RWPE2 (cell line): ENCODE measurements around the gene HSD17B1.

ENCODE experiments used
- ATAC-seq: fragments of 200-7000 bp; cut with Tn5 transposase; 3 replicates; pipeline ENCODE4 v1.9.1; 2021; ENCODE audit warnings: low read depth
- DNase-seq: peaks from one replicate; pipeline ENCODE4 v3.0.0-alpha.2; 2020; ENCODE audit warnings: low spot score
- H3K27ac ChIP-seq: fragments of 450-650 bp; 2 replicates; pipeline ENCODE4 v1.5.1; 2017; ENCODE audit warnings: mild to moderate bottlenecking; ENCODE audit not compliant: poor library complexity, severe bottlenecking
- H3K27me3 ChIP-seq: fragments of 250-450 bp; sonication (Bioruptor Pico); 2 replicates; pipeline ENCODE4 v1.5.1; 2021; ENCODE audit warnings: mild to moderate bottlenecking, moderate library complexity; ENCODE audit not compliant: insufficient read depth, poor library complexity, severe bottlenecking
- H3K36me3 ChIP-seq: fragments of 250-450 bp; sonication (Bioruptor Pico); 2 replicates; pipeline ENCODE4 v1.5.1; 2020; ENCODE audit warnings: low read depth, mild to moderate bottlenecking, moderate library complexity
- H3K4me1 ChIP-seq: fragments of 250-450 bp; sonication (Bioruptor Pico); 2 replicates; pipeline ENCODE4 v1.5.1; 2021; ENCODE audit warnings: mild to moderate bottlenecking, moderate library complexity; ENCODE audit not compliant: insufficient read depth, poor library complexity, severe bottlenecking
- H3K4me3 ChIP-seq: fragments of 250-450 bp; sonication (Bioruptor Pico); 2 replicates; pipeline ENCODE4 v1.5.1; 2021; ENCODE audit warnings: mild to moderate bottlenecking, moderate library complexity; ENCODE audit not compliant: severe bottlenecking
- H3K9me3 ChIP-seq: fragments of 250-450 bp; sonication (Bioruptor Pico); 2 replicates; pipeline ENCODE4 v1.5.1; 2021; ENCODE audit warnings: mild to moderate bottlenecking, moderate library complexity; ENCODE audit not compliant: severe bottlenecking
- TF ChIP-seq, protein P1 (sequence below): fragments of 450-650 bp; IDR thresholded peaks from one replicate; pipeline ENCODE4 v1.5.1; 2017; ENCODE audit warnings: mild to moderate bottlenecking, moderate library complexity; ENCODE audit not compliant: poor library complexity, severe bottlenecking

The HSD17B1 gene

DNA sequence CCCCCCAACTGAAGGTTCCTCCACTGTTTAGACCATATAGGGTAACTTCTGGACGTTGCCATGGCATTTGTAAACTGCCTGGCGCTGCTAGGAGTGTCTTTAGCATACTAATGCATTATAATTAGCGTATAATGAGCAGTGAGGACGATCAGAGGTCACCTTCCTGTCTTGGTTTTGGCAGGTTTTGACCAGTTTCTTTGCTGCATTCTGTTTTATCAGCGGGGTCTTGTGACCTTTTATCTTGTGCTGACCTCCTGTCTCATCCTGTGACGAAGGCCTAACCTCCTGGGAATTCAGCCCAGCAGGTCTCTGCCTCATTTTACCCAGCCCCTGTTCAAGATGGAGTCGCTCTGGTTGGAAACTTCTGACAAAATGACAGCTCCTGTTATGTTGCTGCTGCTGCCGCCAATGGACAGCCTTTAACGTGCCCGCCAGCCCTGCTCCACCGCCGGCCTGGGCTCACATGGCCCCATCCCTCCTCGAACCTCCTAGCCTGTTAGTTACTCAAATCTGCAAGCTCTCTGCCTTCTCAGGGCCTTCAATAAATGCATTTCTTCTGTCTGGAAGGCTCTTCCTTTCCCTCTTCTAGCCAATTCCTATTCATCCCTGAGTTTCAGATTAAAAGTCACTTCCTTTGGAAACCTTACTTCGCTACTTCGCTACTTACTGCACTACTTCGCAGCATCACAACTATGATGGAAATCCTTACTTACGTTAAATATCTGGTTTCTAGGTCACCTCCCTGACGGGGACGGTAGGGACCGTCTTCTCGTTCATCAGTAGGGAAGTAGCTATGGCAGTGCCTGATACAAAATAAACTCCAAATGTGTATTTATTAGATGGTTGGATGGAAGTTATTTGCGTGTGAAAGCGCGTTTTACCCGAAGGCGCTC, 17.3 kb upstream of the HSD17B1 start:
- ATAC-seq: no peak
- H3K4me3 ChIP-seq: peak overlapping the region; percentile 85
- peak overlapping the region; percentile 78 for H3K27ac ChIP-seq
- no peaks in the 10 kb centered on the region for H3K9me3 ChIP-seq
- DNase-seq: no peak
- H3K27me3 ChIP-seq: no peaks in the 10 kb centered on the region
- H3K36me3 ChIP-seq: peaks cover 5% of the 10 kb centered on the region; the same call in 1 of the 2 replicates
- H3K4me1 ChIP-seq: peaks cover 17% of the 10 kb centered on the region
- TF ChIP-seq, protein P1, sequence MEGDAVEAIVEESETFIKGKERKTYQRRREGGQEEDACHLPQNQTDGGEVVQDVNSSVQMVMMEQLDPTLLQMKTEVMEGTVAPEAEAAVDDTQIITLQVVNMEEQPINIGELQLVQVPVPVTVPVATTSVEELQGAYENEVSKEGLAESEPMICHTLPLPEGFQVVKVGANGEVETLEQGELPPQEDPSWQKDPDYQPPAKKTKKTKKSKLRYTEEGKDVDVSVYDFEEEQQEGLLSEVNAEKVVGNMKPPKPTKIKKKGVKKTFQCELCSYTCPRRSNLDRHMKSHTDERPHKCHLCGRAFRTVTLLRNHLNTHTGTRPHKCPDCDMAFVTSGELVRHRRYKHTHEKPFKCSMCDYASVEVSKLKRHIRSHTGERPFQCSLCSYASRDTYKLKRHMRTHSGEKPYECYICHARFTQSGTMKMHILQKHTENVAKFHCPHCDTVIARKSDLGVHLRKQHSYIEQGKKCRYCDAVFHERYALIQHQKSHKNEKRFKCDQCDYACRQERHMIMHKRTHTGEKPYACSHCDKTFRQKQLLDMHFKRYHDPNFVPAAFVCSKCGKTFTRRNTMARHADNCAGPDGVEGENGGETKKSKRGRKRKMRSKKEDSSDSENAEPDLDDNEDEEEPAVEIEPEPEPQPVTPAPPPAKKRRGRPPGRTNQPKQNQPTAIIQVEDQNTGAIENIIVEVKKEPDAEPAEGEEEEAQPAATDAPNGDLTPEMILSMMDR: no peak

DNA sequence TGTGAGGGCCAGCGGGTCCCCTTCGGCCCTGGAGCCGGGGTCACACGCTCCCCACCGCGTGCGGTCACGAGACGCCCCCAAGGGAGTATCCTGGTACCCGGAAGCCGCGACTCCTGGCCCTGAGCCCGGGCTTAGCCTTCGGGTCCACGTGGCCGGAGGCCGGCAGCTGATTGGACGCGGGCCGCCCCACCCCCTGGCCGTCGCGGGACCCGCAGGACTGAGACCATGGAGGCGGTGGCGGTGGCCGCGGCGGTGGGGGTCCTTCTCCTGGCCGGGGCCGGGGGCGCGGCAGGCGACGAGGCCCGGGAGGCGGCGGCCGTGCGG, 16.7 kb upstream of the HSD17B1 start, which contains the start of gene NAGLU:
TSS of gene NAGLU (plus strand) at position 194 of the 324 bp plus-strand sequence. CDS start at position 226, 32 bp downstream.
- peak; percentile 77 for ATAC-seq
- H3K27me3 ChIP-seq: no peaks in the 10 kb centered on the region
- no peaks in the 10 kb centered on the region for H3K9me3 ChIP-seq
- peak; percentile 85 for DNase-seq
- H3K27ac ChIP-seq: peak within 1 kb of the TSS; percentile 78
- TF ChIP-seq, protein P1: no peak
- peak within 1 kb of the TSS; percentile 85 for H3K4me3 ChIP-seq
- H3K4me1 ChIP-seq: peaks cover 12% of the 10 kb centered on the region
- peaks cover 5% of the 10 kb centered on the region; the same call in 1 of the 2 replicates for H3K36me3 ChIP-seq

- Histone ChIP-seq H3K36me3 (peaks cover 5% of the 10 kb centered on the region; the same call in 1 of the 2 replicates), H3K27ac (peak overlapping the region; percentile 78), H3K4me3 (peak overlapping the region; percentile 85), H3K9me3 (no peaks in the 10 kb centered on the region), H3K4me1 (peaks cover 12% of the 10 kb centered on the region), H3K27me3 (no peaks in the 10 kb centered on the region)
- TF ChIP-seq, protein P1: peak; percentile 20
- DNase-seq (peak; percentile 83), ATAC-seq (peak; percentile 73)
Observed at GRCh38 chr17:42536372-42537155, 16.2 kb upstream of the HSD17B1 start.

DNA sequence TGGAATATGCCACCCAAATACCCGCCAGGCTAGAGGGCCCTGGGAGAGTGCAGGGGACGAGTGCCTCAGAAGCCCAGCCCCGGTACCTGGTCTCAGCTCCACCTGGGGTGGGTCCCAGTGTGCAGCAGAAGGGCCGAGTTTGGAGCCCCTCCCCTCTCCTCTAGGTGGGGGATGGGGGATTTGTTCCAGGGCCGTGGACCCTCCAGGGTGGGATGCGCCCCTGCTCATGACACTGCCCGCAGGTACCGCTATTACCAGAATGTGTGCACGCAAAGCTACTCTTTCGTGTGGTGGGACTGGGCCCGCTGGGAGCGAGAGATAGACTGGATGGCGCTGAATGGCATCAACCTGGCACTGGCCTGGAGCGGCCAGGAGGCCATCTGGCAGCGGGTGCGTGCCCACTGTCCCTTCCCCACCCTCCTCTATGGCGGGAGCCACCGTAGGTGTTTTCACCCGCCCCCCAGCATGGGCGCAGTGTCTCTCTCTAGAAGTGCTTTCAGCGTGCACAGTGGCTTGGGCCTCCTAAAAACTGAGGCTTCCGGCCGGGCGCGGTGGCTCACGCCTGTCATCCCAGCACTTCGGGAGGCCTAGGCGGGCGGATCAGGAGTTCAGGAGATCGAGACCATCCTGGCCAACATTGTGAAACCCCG, 15.4 kb upstream of the HSD17B1 start:
- peak overlapping the region; percentile 85 for H3K4me3 ChIP-seq
- TF ChIP-seq, protein P1: no peak
- no peak for ATAC-seq
- peak overlapping the region; percentile 78 for H3K27ac ChIP-seq
- peaks cover 6% of the 10 kb centered on the region for H3K36me3 ChIP-seq
- peaks cover 9% of the 10 kb centered on the region for H3K4me1 ChIP-seq
- DNase-seq: no peak
- H3K9me3 ChIP-seq: no peaks in the 10 kb centered on the region
- H3K27me3 ChIP-seq: no peaks in the 10 kb centered on the region
